GM12878 (cell line): ENCODE data around the gene MAFF. TPM values are rescaled to one million over a fixed set of nuclear protein-coding genes. Genes with fewer than 3 reads are reported as not detected.
A peak's percentile ranks its signal among the peaks of the same experiment; 100 is the strongest.

Experiments used
- BCL3 ChIP-seq: IDR thresholded peaks from 2 replicates; pipeline ENCODE4 v1.6.1; 2011; ENCODE audit warnings: borderline replicate concordance, low read depth, mild to moderate bottlenecking, moderate library complexity, low read length; ENCODE audit not compliant: insufficient read depth, poor library complexity, severe bottlenecking
- BMI1 ChIP-seq: fragments of 450-650 bp; IDR thresholded peaks from 2 replicates; pipeline ENCODE4 v1.6.1; 2016; ENCODE audit warnings: mild to moderate bottlenecking, moderate library complexity, borderline replicate concordance
- IRF4 ChIP-seq: IDR thresholded peaks from 2 replicates; pipeline ENCODE4 v1.6.1; 2011; ENCODE audit warnings: low read depth, low read length
- JUND ChIP-seq: IDR thresholded peaks from 2 replicates; pipeline ENCODE4 v1.6.1; 2012; ENCODE audit warnings: low read depth, mild to moderate bottlenecking, low read length, improper control_type of control experiment, moderate library complexity
- MEF2B ChIP-seq: fragments of 450-650 bp; IDR thresholded peaks from 2 replicates; pipeline ENCODE4 v1.6.1; 2018; ENCODE audit warnings: mild to moderate bottlenecking, moderate library complexity; ENCODE audit not compliant: partially characterized antibody, poor library complexity, severe bottlenecking
- MTA2 ChIP-seq: fragments of 450-650 bp; IDR thresholded peaks from 2 replicates; pipeline ENCODE4 v1.6.1; 2016; ENCODE audit warnings: low read depth, mild to moderate bottlenecking, moderate library complexity
- NR2C1 ChIP-seq: fragments of 450-650 bp; IDR thresholded peaks from 2 replicates; pipeline ENCODE4 v1.6.1; 2017; ENCODE audit warnings: antibody characterized with exemption, mild to moderate bottlenecking, moderate library complexity
- NR2F1 ChIP-seq: fragments of 450-650 bp; conservative IDR thresholded peaks from 2 replicates; pipeline ENCODE4 v1.6.1; 2017; ENCODE audit warnings: mild to moderate bottlenecking
- RELB ChIP-seq: fragments of 450-650 bp; IDR thresholded peaks from 2 replicates; pipeline ENCODE4 v1.6.1; 2017; ENCODE audit warnings: low read depth, mild to moderate bottlenecking, moderate library complexity
- RUNX3 ChIP-seq: IDR thresholded peaks from 2 replicates; pipeline ENCODE4 v1.6.1; 2012; ENCODE audit warnings: low read length, inconsistent platforms
- SUPT20H ChIP-seq: IDR thresholded peaks from 2 replicates; pipeline ENCODE4 v1.6.1; 2011; ENCODE audit warnings: low read depth, mild to moderate bottlenecking, low read length, moderate library complexity, borderline replicate concordance; ENCODE audit not compliant: control insufficient read depth
- TBL1XR1 ChIP-seq: IDR thresholded peaks from 2 replicates; pipeline ENCODE4 v1.6.1; 2012; ENCODE audit warnings: low read depth, low read length, improper control_type of control experiment
- ZBED1 ChIP-seq: IDR thresholded peaks from 2 replicates; pipeline ENCODE4 v1.6.1; 2016; ENCODE audit warnings: borderline replicate concordance
- ZBTB40 ChIP-seq: fragments of 450-650 bp; IDR thresholded peaks from 2 replicates; pipeline ENCODE4 v1.6.1; 2016; ENCODE audit warnings: mild to moderate bottlenecking, moderate library complexity, borderline replicate concordance
- ZNF217 ChIP-seq: fragments of 450-650 bp; IDR thresholded peaks from 2 replicates; pipeline ENCODE4 v1.6.1; 2017; ENCODE audit warnings: antibody characterized with exemption, mild to moderate bottlenecking
- ZNF687 ChIP-seq: fragments of 450-650 bp; IDR thresholded peaks from 2 replicates; pipeline ENCODE4 v1.6.1; 2017; ENCODE audit warnings: mild to moderate bottlenecking, moderate library complexity
- polyA plus RNA-seq, 11 experiments: library from polyadenylated mRNA; depleted of rRNA in 4 of 11; unstranded in 6 of 11; stranded (reverse) in 5 of 11; fragments of >200 nt; fragmentation: Nextera tagmentation in 4 of 11; fragmentation: Illumina TruSeq in 1 of 11; extraction: Ambion mirVana in 4 of 11; extraction: Trizol in 1 of 11; gene quantifications; 1 replicate in 1 of 11; 2 replicates in 10 of 11; pipeline versions ENCODE4 v1.2.1 to v1.2.3, GENCODE V29; 2011 to 2016; ENCODE audit warnings: inconsistent platforms in 2 of 11, missing spikeins in 2 of 11, low read depth in 1 of 11
- total RNA-seq, 4 experiments: library from RNA; depleted of rRNA in 3 of 4; stranded (reverse); fragments of >200 nt in 3 of 4; fragmentation: Illumina TruSeq in 1 of 4; extraction: Trizol in 1 of 4; gene quantifications; 2 replicates each; pipeline versions ENCODE4 v1.2.1 to v1.2.3, GENCODE V29; 2013 to 2021

The MAFF gene
- total and polyA plus RNA-seq, 10 of the 15 experiments (the other 5 are each of a cell fraction or from before 2014, with no cell fraction given) = 0.22 to 2.3 (median 0.81) TPM; not detected in 1

GRCh38 chr22:38176170-38176741 is 25.5 kb upstream of the MAFF start (continued):
- TF ChIP-seq ZBTB40 (no peak), SUPT20H (no peak), ZBED1 (no peak), TBL1XR1 (no peak), JUND (no peak), ZNF687 (peak; percentile 95), MTA2 (peak; percentile 56; the same call in 1 of the 2 replicates), BMI1 (no peak), NR2F1 (0 out of 2 replicates have a peak, but pooled peaks have one; percentile 23), MEF2B (no peak), BCL3 (peak; percentile 31), RELB (peak; percentile 74), IRF4 (peak; percentile 62; the same call in 1 of the 2 replicates), RUNX3 (peak; percentile 88), NR2C1 (no peak), ZNF217 (no peak)
